NOMO-1 treated with dmso at 0.1 percent for 144 hours (cell line): ENCODE measurements around the gene PRDM4.

Experiments
- DNase-seq: peaks from one replicate; lab custom pipeline; 2025; ENCODE audit not compliant: unreplicated experiment; lab: John Stamatoyannopoulos, UW

PRDM4 gene, protein sequence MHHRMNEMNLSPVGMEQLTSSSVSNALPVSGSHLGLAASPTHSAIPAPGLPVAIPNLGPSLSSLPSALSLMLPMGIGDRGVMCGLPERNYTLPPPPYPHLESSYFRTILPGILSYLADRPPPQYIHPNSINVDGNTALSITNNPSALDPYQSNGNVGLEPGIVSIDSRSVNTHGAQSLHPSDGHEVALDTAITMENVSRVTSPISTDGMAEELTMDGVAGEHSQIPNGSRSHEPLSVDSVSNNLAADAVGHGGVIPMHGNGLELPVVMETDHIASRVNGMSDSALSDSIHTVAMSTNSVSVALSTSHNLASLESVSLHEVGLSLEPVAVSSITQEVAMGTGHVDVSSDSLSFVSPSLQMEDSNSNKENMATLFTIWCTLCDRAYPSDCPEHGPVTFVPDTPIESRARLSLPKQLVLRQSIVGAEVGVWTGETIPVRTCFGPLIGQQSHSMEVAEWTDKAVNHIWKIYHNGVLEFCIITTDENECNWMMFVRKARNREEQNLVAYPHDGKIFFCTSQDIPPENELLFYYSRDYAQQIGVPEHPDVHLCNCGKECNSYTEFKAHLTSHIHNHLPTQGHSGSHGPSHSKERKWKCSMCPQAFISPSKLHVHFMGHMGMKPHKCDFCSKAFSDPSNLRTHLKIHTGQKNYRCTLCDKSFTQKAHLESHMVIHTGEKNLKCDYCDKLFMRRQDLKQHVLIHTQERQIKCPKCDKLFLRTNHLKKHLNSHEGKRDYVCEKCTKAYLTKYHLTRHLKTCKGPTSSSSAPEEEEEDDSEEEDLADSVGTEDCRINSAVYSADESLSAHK

DNA sequence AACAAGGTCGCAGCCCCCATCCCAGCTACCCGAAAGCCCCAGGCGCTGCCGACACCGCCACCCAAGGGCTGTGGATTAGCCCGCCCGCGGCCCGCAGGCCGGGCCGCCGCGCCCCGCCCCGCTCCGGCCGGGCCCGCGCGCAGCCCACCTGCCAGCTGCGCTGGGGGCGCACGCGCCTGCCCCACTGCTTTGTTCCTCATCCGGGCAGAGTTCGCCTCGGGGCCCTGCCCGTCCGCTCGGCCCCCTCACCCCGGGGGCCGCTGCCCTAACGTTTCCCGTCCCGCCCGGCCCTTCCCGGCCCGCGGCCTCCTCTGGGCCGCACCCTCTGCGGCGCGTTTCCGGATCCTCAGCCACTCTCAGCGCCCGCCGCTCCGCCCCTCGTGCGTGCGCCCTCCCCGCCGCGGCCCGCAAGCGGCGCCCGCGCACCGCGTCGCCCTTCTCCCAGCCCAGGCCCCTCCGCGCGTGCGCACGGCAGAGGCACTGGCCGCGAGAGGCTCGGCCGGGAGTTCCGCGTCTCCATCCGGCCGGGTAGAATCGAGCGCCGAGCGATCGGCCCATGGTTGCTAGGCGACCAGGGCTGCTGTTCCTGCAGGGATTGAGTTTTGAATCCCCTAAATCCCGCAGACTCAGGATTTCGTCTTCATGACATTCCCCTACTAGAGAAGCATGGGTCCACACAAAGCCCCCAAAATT, at the start of gene PRDM4:
TSS of gene PRDM4 (minus strand) at position 329 of the 693 bp plus-strand sequence. CDS start 622 bp downstream, outside the sequence.
- peak; percentile 89 for DNase-seq

DNA sequence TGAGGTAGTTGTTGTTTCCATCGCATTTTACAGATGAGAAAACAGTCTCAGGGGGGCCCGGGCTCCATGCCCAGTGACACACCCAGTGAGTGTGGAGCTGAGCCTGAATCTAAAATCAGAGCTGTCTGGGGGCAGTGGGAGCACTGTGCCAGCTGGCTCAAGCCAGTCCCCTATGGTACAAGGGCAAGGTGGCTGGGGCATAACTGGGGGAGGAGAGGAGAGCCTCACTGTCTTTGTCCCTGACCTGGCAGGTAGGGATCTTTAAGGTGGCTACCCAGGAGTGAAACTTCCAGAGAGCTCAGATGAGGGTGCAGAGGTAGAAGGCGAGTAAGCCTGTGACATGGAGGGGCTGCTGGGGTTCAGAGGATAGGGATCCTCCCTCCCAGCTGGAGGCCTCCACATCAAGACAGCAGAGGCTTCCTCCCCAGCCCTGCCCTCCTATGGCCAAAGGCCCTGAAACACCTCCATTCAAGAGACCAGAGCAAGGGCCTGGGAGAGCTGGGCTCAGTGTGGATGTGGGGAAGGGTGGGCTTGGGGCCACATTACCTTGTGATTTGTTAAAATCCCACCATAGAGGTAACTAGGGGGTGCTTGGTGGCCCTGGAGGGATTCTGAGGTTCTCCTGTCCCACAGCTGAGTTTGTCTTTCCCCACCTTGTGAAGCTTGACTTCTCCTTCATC, 46.7 kb upstream of the PRDM4 start:
- DNase-seq = no peak

DNA sequence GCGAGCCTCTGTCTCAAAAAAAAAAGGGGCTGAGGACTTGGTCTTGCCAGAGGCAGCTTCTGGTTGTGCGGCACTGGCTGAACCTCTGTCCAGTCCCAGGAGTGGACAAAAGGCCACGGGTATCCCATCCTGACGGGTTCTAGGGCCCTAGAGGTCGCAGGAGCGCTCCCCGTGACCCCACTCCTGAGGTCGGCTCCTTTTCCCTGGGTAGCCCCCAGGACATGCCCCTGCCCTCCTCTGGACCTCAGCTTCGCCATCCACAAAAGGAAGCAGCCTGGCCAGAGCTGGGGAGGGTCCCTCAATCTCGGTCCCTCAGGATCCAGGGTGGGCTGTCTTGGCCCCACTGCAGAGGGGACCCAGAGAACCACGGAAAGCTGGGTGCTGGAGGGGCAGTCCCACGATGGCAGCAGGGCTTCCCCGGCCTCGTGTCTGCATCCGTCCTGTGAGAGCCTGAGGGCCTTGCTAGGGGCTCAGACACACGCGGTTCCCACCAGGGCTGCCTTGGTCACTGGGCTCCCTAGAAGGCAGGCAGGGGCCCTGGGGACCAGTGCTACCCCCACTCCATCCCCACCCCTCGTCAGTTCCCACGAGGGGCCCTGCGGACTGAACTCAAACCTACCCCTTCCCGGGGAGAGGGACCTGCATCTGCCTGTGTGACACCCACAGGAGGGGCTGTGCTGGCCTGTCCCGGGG, 44.7 kb upstream of the PRDM4 start:
- no peak for DNase-seq

DNA sequence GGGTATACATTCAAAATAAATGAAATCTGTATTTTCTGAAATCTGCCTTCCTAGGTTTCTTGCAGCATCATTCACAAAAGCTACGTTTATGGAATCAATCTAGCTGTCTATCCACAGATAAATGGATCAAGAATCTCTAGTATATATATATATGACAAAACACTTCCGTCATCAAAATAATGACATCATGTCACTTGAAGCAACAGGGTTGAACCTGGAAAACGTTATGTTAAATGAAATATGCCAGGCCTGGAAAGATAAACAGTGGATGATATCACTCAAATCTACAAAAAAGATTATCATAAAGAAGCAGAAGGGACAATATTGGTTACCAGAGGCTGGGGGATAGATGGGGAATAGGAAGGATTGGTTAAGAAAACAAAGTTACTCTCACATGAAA, 42.2 kb upstream of the PRDM4 start:
- no peak for DNase-seq

DNA sequence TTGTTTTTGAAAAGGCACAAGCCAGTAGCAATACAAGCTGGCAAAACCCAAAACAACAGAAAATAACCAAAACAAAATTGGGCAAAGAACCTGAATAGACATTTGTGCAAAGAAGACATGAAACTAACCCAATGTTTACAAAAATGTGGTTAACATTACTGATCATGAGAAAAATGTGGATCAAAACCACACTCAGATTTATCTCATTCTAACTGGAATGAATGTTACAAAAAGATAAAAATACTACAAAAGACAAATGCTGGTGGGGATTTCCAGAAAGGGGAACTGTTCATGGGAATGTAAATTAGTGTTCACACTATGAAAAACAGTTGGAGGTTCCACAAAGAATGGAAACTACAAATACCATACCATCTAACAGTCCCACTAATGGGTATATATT, 40.2 kb upstream of the PRDM4 start:
- no peak for DNase-seq

DNA sequence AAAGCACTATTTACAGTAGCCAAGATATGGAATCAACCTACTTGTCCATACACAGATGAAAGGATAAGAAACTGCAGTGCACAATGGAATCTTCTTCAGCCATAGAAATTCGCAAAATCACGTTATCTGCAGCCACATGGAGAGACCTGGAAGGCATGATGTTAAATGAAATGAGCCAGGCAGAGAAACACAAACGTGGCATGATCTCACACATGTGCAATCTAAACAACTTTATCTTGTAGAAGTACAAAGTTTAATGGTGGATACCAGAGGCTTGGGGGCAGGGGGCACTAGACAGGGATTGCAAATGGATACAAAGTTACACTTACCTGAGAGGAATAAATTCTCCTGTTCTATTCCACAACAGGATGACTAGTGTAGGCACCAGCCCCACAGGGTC, 37.6 kb upstream of the PRDM4 start:
- no peak for DNase-seq

DNA sequence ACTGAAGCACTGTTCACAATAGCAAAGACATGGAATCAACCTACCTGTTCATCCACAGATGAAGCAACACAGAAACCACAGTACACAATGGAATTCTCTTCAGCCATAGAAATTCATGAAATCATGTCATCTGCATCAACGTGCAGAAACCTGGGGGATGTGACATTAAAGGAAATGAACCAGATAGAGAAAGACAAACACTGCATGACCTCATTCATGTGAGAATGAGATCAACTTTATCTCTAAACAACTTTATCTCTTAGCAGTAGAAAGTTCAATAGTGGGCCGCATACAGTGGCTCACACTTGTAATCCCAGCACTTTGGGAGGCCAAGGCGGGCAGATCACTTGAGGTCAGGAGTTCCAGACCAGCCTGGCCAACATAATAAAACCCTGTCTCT, 33.5 kb upstream of the PRDM4 start:
- DNase-seq = no peak

DNA sequence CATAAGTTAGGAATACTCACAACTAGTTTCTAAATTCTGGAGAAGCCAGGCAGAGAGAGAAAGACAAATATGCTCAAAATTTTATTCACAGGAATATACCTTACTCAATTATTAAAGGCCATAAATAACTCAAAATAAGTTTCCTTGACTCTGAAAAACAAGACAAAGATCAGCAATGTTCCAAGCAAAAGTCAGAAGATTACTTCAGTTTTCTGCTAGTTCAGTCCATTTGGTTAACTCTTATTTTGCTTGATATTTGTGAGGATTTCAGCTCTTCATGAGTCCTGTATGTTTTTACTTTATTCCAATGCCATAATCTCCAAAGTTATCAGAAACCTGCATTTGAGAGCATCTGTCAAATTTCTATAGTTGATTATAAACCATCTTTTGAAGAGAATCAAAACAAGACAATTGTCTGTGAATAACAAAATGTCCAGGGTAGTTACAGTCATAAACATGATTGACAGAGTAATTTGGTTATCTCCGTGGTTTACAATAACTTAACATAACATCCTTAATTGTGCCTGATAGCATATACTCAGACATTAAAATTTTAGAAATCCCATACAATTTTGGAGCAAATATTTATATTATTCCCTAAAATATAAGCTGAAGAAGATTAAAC, 30.6 kb upstream of the PRDM4 start:
- DNase-seq = no peak

DNA sequence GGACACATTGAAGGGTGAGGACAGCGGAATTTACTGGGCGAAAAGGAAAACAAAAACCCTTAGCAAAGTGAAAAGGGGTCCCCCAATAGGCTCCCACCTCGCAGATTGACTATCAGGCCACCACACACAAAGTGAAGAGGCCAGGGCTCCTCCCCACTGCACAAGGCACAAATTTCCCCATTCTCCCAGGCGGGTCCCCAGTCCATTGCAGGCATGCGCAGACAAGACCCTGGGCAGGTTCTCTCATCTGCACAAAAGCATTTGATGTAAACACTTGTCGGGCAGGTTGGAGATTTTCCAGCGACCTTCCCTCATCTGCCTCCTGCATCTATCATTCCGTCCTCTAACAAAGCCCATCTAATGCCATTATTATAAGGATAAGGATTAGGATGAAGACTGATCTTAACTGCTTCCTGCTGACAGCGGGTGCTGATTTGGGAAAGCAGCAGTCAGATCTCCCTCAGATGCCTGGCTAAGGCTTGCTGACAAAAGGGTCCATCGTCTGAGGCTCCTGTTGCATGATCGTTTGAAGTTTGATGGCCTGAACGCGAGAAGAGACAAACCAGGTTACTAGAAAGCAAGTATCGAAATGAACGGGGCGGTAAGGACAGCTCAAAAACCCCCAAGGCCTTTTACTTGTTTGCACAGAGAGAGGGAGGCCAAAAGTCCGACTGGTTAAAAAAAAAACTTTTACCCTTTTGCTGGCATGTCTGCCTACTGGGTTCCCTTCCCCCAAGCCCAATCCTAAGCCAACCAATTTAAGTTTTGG, 27.9 kb upstream of the PRDM4 start:
- no peak for DNase-seq

DNA sequence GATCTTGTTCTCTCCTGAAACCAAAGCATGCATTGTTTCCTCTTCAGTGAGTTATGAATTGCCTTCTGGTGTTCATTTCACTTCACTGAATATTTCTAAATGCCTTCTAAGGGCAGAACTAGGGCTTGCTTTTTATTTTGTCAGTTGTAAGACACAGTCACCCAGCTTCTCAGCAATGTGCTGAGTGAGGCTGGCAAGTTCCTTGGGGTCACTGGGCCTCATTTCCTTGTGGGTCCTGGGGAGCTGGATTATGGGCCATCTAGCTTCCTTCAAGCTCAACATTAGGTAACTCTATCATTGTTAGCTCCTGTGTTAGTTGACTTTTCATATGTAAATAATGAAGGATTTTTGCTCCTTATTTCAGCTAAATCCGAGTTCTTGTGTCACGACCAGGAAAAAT, 27.3 kb upstream of the PRDM4 start:
- no peak for DNase-seq

DNA sequence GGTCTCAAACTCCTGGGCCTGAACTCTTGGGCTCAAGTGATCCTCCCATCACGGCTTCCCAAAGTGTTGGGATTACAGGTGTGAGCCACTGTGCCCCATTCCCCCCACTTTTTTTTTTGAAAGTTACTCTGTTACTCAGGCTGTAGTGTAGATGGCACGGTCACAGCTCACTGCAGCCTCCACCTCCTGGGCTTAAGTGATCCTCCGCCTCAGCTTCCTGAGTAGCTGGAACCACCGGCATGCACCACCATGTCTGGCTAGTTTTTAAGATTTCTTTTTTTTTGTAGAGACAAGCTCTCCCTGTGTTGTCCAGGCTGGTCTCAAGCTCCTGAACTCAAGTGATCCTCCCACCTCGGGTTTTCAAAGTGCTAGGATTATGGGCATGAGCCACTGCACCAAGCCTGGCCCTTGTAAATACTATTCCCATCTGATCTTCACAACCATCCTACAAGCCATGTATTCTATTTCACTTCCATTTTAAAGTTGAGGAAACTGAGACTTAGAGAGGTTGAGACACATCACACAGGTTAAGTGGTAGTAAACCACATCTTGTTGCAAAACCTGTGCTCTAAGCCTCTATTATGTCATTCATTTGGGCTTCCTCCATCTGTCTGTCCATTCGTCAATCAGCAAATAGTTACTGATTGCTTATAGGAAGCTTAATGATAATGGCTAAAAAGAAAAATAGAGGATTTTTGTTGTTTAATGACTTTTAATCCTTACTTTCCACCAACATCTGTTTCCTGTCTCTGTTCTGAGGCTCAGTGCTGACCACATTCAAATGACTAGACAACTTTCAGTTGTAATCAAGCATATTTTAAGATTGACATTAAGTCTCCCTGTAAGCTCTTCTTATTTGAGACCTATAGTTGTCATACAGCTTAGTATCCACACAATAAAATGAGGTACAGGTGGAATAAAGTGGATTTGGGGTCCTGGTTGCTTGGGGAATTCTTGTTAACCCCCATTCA, 22.8 kb upstream of the PRDM4 start:
- peak; percentile 43 for DNase-seq

DNA sequence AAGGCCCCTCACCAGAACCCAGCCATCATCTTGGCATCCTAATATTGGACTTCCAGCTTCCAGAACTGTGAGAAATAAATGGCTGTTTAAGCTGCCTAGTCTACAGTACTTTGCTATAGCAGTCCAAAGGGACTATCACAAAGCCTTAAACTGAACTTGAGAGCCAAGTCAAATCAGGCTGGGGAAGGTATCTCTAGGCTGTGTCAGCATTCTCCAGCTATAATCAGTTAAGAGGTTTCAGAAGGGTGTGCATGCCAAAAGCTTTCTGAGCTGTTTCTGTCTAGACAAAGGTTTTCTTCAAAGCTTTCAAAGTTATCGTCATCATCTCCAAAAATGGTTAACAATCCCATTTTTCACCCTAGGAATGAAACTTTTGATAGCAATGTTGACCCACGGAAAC, 21.1 kb upstream of the PRDM4 start:
- DNase-seq = no peak

DNA sequence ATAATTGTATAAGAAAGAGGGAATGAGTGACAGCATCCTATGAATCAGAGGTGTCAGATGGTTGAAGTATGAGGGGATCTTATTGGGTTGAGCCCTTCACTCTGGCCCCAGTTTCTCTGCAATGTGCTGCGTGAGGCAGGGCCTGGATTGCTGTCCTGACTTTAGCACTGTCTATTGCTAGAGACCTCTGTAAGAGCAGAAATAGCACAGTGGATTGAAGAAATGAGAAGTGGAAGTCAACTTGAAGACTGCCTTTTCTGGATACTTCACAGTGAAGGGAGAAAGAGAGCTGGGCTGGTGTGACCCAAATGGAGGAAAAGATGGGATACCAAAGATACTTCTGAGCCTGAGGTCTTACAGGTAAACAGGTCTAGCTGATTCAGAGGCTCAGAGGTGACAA, 19.4 kb upstream of the PRDM4 start:
- no peak for DNase-seq

DNA sequence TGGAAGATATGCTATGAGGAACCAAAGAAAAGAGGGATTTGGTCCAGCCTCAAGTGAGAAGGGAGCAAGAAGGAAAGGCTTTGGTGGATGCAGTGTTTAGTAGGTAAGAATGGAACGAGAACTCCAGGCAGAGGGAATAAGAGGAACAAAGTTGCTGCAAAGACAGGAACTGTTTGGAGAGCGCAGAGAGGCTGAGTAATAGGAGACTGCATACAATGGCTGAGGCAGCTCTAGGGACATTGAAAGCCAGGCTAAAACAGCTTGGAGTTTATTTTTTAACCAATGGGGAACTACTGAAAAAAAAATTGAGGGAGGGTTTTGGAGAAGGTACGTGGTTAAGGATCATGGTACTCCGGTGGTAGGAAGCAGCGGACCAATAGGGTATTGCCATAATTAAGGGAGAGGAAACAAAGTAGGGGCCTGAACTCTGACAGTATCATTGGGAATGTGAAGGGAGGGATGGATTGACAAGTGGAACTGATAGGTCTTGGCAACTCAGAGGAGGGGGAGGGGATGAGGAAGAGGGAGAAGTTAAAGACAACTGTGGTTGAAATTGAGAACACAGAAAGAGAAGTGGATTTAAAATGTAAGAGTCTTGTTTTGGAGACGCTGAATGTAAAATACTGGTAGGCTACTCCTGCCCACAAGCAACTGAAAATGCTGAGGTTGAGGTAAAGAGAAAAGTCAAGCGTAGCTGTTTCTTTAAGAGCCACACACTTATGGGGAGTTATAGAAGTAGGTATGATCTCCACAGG, 18.3 kb upstream of the PRDM4 start:
- peak; percentile 60 for DNase-seq

DNA sequence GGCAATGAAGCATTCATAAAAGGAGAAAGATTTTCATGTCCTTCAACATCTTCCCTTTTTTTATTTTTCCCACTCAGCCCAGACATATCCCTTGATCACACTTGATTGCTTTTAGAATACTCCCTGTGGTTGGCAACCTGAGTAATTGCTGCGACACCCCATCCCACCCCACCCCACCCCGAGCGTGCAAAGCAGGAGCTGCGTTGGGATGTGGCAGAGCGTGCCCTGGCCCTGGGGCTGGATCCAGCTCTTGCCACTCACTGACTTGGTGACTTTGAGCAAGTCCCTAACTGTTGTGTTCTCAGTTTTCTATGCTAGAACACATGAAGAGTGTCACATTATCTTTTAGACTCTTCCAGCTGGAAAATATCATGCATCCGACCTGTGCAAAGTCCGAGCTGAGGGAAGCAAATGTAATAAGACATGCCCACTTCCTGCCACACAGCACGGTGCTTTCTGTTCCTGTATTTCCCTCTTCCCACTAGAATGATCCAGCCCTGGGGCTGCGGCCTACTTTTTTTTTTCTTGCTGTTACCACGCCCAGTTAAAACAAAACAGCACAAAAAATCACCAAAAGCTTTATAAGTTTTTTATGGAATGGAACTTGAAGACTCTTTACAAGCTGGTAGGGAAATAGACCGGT, 17.6 kb upstream of the PRDM4 start:
- peak; percentile 52 for DNase-seq

DNA sequence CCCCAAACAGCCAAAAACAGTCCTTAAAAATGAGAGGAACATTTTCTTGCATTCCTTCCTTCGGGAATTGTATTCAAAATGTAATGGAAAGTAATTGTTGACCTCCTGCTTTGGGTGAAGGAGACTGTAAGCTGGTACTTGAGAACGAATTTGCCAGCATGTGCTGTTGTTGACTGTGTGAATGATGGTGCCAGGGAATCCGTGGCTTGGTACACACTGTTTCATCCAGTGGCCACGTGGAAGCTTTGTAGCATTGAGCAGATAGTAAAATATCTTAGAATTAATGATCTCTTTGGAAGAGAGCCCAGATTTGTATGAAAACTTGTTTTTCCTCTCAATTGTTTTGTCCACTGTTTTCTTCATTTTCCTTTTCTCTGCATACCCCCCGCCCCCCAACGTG, 15.2 kb upstream of the PRDM4 start:
- no peak for DNase-seq

DNA sequence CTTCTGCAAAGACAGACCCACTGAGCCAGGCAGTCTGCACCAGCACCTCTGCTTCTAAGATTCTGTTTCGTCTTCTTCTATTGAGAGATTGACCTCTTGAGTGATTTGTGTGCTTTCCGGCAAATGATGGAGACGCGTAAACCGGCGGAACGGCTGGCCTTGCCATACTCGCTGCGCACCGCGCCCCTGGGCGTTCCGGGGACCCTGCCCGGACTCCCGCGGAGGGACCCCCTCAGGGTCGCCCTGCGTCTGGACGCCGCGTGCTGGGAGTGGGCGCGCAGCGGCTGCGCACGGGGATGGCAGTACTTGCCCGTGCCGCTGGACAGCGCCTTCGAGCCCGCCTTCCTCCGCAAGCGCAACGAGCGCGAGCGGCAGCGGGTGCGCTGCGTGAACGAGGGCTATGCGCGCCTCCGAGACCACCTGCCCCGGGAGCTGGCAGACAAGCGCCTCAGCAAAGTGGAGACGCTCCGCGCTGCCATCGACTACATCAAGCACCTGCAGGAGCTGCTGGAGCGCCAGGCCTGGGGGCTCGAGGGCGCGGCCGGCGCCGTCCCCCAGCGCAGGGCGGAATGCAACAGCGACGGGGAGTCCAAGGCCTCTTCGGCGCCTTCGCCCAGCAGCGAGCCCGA, 14.3 kb upstream of the PRDM4 start:
- DNase-seq = no peak
